ENCODE results near the gene ROPN1.
"Not testable (repeated sequence)": the region's sequence is repeated elsewhere in the genome, so short reads cannot be mapped to it uniquely, and the experiment has no call there.

Gene ROPN1

GRCh38 chr3:123964793-123965192 lies 27.1 kb downstream of the ROPN1 start:
- H3K4me1 ChIP-seq (ENCODE audit: insufficient read depth, poor library complexity, severe bottlenecking); H3K9me3 ChIP-seq (ENCODE audit: severe bottlenecking); H3K4me3 ChIP-seq (ENCODE audit: severe bottlenecking); H3K36me3 ChIP-seq (ENCODE audit: low read depth); H3K27me3 ChIP-seq (ENCODE audit: insufficient read depth, poor library complexity, severe bottlenecking); ATAC-seq (ENCODE audit: low read depth); DNase-seq (ENCODE audit: low spot score); H3K27ac ChIP-seq (ENCODE audit: poor library complexity, severe bottlenecking): not testable (repeated sequence)

GRCh38 chr3:123961508-123961856 lies 30.4 kb downstream of the ROPN1 start:
- Histone ChIP-seq H3K27ac (ENCODE audit: poor library complexity, severe bottlenecking) (peak overlapping the region; percentile 61), H3K4me3 (ENCODE audit: severe bottlenecking) (peak overlapping the region; percentile 61), H3K9me3 (ENCODE audit: severe bottlenecking) (no peaks in the 10 kb centered on the region), H3K36me3 (ENCODE audit: low read depth) (peaks cover 7% of the 10 kb centered on the region), H3K4me1 (ENCODE audit: insufficient read depth, poor library complexity, severe bottlenecking) (peaks cover 8% of the 10 kb centered on the region), H3K27me3 (ENCODE audit: insufficient read depth, poor library complexity, severe bottlenecking) (no peaks in the 10 kb centered on the region)
- DNase-seq (ENCODE audit: low spot score) (no peak), ATAC-seq (ENCODE audit: low read depth) (no peak)
- TF ChIP-seq CTCF (IDR thresholded peaks at IDR 0.05; ENCODE audit: poor library complexity, severe bottlenecking) = no peak

GRCh38 chr3:123960781-123961507 lies 31.0 kb downstream of the ROPN1 start, which contains the start of gene CCDC14:
Gene CCDC14 (minus strand): TSS chr3:123961229. CDS start chr3:123961173, 56 bp downstream.
- peaks cover 8% of the 10 kb centered on the region for H3K4me1 ChIP-seq (ENCODE audit: insufficient read depth, poor library complexity, severe bottlenecking)
- H3K36me3 ChIP-seq (ENCODE audit: low read depth) = peaks cover 12% of the 10 kb centered on the region
- TF ChIP-seq CTCF (IDR thresholded peaks at IDR 0.05; ENCODE audit: poor library complexity, severe bottlenecking) = no peak
- H3K27ac ChIP-seq (ENCODE audit: poor library complexity, severe bottlenecking) = peak within 1 kb of the TSS; percentile 61
- H3K9me3 ChIP-seq (ENCODE audit: severe bottlenecking) = no peaks in the 10 kb centered on the region
- H3K27me3 ChIP-seq (ENCODE audit: insufficient read depth, poor library complexity, severe bottlenecking) = no peaks in the 10 kb centered on the region
- ATAC-seq (ENCODE audit: low read depth) (peak; percentile 100), DNase-seq (ENCODE audit: low spot score) (peak; percentile 96)
- peak within 1 kb of the TSS; percentile 61 for H3K4me3 ChIP-seq (ENCODE audit: severe bottlenecking)

- peaks cover 83% of the 10 kb centered on the region for H3K36me3 ChIP-seq (ENCODE audit: low read depth)
- H3K4me3 ChIP-seq (ENCODE audit: severe bottlenecking) = no peak overlapping the region
- H3K27ac ChIP-seq (ENCODE audit: poor library complexity, severe bottlenecking) = no peak overlapping the region
- ATAC-seq (ENCODE audit: low read depth) (no peak), DNase-seq (ENCODE audit: low spot score) (no peak)
- TF ChIP-seq CTCF (IDR thresholded peaks at IDR 0.05; ENCODE audit: poor library complexity, severe bottlenecking) = no peak
- H3K4me1 ChIP-seq (ENCODE audit: insufficient read depth, poor library complexity, severe bottlenecking) = no peaks in the 10 kb centered on the region
- H3K27me3 ChIP-seq (ENCODE audit: insufficient read depth, poor library complexity, severe bottlenecking) = no peaks in the 10 kb centered on the region
- H3K9me3 ChIP-seq (ENCODE audit: severe bottlenecking) = no peaks in the 10 kb centered on the region
Measured at GRCh38 chr3:123953735-123954134, 38.2 kb downstream of the ROPN1 start.

- Histone ChIP-seq H3K36me3 (ENCODE audit: low read depth) (peaks cover 91% of the 10 kb centered on the region), H3K27ac (ENCODE audit: poor library complexity, severe bottlenecking) (no peak overlapping the region), H3K9me3 (ENCODE audit: severe bottlenecking) (no peaks in the 10 kb centered on the region), H3K27me3 (ENCODE audit: insufficient read depth, poor library complexity, severe bottlenecking) (no peaks in the 10 kb centered on the region), H3K4me3 (ENCODE audit: severe bottlenecking) (no peak overlapping the region), H3K4me1 (ENCODE audit: insufficient read depth, poor library complexity, severe bottlenecking) (no peaks in the 10 kb centered on the region)
- no peak for DNase-seq (ENCODE audit: low spot score)
- peak; percentile 29; the same call in 1 of the 3 replicates for ATAC-seq (ENCODE audit: low read depth)
- TF ChIP-seq CTCF (IDR thresholded peaks at IDR 0.05; ENCODE audit: poor library complexity, severe bottlenecking) = no peak
Measured at GRCh38 chr3:123952844-123953520, 38.9 kb downstream of the ROPN1 start.
